GM19468 (cell line): ENCODE data around the gene POPDC3.

Experiments used
- ATAC-seq: cut with Tn5 transposase; IDR thresholded peaks from one replicate; pipeline ENCODE4 v1.9.1; 2021; ENCODE audit warnings: mild to moderate bottlenecking, moderate library complexity, moderate number of reproducible peaks; ENCODE audit not compliant: unreplicated experiment; ENCODE audit errors: extremely low read depth

POPDC3 gene

DNA sequence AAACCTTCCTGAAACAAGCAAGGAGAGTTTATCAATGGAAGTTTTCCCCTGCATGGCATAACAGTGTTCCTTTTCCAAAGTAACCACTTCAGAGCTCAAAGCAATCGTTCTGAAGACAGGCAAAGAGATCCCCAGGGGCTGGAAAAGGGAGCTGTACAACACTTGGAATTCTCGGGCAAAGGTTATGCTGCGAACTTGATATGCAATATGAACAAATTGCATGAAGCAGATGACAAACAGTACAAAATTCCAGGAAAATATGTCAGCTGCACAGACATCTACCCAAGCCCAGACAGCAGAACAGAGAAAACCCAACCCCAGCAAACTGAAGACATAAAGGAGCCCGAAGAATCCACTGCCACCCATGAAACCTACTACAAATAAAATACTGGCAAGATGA lies 18.4 kb downstream of the POPDC3 start:
- ATAC-seq: no peak

DNA sequence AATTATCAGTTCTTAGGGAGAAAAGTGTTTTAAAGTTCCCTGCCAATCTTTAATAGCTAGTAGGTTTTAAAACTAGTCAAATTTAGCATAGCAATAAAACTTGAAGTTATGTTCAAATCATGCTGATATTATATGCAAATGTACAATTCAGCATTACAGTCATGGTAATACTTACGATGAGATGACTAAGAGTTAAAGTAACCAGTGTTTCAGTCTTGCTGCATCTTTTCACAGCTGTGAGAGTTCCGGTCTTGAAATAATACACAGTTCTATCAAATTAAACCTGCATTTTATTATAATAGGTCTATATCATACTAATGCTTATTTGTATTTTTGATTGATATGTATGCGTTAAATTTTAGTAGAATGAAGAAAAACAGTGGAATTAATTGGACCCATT lies 26.1 kb downstream of the POPDC3 start:
- ATAC-seq: no peak

DNA sequence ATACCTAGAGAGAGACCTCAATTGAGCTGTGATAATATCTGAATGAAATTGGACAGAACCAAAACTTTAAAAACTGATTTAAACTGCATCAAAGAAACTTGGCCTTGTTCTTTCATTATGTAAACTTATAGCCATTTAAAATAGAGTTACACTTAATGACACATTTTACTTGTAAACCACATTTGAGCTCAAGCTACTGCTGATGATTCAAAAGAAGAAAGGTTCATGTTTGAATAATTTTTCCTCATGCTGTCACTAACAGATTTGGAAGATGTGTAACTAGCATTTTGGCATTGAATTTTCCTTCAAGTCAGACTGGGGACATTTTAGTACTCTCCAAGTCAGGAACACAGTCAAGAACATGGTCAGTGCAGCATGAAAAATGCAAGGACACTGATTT lies 26.9 kb downstream of the POPDC3 start:
- no peak for ATAC-seq

DNA sequence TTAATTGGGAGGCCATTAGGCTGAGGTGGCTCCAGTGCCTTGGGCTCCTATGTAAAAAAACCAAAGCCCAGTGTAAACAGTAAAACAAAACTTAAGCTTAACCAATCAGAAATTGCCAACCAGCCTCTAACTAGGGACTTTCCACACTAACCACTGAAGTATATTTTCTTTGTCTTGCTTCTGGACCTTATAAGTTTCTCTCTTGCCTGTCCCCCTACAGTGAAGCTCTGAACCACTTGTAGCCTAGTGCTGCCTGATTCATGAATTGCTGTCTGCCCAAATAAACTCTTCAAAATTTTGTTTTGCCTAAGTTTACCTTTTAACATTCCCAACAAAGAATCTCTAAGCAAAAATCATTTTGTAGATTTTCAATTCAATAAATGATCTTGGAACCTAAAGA lies 28.2 kb downstream of the POPDC3 start:
- no peak for ATAC-seq

DNA sequence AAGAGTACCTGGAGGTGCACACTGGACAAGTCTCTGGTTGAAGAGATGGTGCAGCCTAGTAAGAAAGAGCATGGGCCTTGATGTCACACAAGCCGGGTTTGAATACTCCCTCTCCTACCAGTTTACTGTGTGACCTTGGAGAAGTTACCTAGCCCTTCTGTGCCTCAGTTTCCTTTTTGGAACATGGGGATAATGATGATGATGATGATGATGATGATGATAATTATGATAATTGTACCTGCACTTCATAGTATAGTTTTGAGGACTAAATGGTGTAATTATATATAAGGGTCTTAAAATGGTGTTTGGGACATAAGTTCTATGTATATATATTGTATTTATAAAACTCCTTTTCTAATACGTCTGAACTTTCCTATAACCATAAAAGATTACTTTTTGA lies 41.7 kb downstream of the POPDC3 start:
- ATAC-seq: no peak

DNA sequence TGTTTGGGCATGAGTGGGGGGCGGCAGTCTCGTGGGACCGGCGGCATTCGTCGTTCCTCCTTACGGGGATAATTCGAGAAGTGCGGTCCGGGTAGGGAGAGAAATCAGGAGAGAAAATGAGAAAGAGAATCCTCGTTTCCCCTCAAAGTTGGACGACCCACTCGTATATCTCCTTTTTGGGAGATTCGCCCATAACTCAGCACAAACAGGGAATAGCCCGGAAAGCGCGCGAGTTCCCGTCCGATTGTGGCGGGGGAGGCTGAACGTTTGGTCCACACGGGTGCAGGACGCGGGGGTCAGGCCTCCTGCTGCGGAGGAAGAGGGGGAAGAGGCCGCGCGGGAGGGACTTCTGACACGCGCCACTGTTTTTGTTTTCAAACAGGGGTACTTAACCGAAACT lies 42.4 kb downstream of the POPDC3 start:
- no peak for ATAC-seq

DNA sequence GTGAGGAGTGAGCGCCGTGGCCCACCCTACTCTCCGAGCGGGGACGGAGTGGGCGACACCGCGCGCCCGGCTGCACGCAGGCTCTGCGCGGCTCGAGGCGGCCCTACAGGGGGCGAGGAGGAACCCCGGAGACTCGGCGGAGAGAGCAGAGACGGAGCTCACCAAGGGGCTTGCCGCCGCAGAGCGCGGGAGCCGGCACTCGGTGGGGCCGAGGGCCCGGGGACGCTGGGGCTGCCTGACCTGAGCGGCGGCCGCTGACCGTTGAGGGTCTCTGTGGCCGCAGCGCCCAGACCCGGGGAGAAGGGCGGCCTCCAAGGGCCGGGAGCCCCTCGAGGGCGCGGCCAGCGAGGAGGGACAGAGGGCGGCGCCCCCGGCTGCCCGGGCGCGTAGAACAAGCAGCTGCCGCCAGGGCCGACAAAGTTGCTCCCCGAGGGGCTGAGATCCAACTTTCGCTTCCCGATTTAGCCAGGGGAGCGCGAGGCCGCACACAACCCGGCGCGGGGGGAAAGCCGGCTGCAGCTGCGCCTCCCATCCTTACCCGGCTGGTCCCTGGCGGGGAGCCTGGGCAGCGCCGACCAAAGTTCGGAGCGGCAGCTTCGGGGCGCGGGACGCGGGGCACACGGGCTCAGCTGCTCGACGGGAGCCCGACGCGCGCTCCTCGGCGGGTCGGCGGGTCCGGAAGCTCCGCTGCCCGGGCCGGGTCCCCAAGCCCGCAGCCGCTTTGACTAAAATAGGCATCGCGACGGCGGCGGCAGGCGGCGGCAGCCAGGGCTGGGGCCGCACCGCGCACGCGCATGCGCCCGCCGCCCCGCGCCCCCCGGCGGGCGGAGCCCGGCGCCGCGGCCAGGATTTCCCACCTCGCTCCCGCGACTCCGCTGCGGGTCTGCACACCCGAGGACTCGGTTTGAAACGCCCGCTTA lies 43.1 kb downstream of the POPDC3 start:
- peak; percentile 34 for ATAC-seq

DNA sequence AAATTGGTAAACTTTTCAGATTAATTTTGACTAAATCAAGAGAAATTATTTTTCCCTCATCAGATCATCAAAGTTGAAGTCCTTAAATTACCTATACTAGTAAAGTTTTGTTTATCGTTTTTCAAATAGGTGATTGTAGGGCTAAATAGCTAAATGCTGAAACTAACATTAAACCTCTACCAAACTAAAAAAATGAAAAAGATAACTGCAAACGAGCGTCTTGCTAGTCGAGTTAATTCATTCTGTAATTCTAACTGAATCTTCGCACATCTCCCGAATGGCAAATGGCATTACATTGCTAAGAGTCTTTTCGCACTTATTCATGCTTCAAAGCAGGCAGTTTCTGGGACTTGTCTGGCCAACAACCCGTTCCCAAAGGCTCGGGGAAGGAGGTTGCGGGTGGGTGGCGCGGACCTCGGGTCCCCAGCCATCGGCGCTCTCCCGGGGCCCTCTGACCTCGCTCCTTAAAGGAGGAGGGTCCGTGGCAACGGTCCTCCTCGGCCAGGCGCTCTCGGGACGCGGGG lies 43.8 kb downstream of the POPDC3 start:
- ATAC-seq: no peak

DNA sequence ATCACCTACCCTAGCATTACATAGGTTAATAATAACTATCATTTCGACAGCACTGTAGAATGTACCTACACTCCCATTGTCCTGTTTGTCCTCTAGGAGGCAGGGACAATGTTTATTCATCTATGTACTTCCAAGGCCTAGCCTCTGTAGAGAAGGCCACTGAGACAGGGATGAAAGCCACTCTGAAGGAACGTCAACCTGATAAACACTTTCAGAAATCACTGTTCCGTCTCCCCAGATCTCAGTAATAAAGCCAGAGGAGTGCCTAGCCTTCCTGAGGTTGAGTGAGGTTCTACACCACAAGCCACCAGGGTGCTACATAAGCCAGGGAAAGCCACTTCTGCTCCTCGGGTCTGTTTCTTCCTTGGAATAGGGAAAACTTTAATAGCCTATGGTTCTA lies 44.8 kb downstream of the POPDC3 start:
- ATAC-seq: no peak

DNA sequence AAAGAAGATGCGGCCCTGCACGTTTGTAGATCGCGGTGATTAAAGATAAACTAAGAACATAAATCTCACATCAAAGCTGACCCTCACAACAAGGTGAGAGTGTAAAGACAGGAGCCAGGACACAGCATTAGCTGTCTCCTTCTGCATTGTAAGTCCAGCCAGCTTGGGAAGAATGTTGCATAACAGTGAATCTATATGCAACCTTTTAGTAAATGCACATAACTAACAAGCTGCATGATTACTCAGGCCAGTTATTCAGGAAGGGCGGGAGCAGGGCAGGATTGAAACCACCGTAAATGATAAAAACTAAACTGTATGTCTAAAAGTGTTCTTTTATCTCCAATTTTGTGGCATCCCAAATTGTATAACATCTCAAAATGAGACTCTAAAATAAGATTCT lies 57.1 kb downstream of the POPDC3 start:
- no peak for ATAC-seq

DNA sequence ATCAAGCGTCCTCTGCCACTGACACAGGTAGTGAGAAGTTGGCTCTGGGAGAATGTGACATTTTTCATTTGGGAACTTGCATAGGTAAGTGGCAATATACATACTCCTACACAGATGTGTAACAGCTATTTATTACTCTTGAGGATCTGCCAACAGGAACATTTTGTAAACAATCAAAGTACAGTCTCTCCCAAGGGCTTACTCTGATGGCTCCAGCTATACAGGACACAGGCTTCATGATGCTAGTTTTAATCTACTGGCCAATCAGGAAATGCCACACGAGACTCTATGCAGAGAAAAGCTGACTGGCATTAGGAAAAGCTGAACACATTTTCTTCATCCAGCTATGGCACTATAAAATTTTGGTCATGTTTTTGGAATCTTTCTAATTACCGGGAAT lies 57.8 kb downstream of the POPDC3 start:
- ATAC-seq: no peak

DNA sequence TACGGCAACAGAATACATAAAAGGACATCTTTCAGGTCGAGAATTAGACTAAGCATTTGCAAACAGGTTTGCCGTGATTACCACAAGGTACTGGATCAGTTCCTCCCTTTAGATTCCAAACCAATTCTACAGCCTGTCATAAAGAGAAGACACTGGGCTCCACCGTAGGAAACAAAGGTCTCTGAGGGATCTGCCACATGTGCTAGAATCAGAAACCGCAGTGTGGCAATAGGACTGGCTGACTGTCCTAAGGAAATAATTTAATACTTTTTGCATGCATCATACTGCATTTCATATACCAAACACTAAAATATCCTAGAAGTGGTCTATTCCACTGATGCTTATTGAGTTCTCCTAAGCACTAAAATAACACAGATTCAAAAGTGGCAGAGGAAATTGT lies 59.2 kb downstream of the POPDC3 start:
- ATAC-seq: no peak

DNA sequence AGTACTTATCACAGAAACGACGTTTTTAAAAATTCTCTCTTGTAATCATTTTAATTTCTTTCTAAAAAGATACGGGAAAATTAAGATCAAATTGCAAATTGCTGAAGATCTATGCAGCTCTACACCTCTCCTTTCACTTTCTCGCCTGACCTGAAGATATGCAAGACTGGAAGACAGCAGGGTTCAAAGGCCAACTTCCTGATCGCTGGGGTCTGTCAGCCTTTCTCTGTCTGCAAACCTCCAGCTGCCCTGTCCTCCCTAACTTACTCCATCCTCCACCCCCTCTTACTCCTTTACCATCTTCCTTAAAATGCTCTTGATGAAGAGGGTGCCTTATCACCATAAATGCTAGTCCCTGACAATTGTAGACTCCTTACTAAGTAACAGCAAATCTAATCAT lies 63.7 kb downstream of the POPDC3 start:
- no peak for ATAC-seq

DNA sequence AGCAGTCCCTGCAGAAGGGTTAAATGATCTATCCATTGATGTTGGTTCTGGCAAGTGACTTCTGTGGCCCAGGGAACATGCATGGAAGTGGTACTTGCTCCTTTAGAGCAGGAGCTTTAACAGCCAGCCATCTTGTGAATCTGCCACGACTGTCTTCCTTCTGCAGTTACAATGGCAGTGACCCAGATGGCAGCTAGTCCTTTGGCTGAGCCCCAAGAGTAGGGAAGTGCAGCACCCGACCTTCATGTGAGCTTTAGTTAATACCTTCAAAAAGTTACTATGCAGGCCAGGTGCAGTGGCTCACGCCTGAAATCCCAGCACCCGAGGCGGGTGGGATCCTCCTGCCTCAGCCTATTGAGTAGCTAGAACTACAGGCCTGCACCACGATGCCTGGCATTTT lies 66.4 kb downstream of the POPDC3 start:
- ATAC-seq: no peak

DNA sequence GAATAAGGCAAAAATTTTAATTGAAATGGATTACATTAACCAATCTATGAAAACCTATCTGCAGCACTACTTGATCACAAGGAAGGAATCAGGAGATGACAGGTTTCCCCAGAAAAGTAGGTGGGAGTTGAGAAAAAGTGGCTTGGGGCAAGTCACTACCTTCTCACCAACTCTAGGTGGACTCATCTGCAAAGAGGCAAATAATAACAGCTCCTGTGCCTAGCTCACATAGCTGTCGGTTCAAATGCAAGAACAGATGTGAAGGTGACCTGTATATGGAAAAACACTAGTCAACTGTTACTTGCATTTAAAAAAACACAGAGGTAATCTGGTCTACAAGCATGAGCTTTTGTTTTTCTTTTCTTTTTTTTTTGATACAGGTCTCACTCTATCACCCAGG lies 67.2 kb downstream of the POPDC3 start:
- ATAC-seq: no peak

DNA sequence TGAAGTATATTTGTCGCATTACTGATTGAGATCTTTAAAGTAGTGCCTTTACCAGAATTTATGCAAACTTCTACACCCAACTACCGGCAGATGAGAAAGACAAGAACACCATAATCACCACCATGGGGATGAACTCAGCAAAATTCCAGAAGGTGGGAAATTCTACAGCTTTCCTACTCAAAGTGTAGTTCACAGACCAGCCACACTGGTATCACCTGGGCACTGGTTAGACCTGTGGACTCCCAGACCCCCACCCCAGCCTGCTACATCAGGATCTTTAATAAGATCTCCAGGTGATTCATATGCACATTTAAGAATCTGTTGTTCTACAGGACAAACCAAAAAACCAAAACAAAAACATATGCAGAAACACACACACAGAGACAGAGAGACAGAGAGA lies 67.9 kb downstream of the POPDC3 start:
- no peak for ATAC-seq

DNA sequence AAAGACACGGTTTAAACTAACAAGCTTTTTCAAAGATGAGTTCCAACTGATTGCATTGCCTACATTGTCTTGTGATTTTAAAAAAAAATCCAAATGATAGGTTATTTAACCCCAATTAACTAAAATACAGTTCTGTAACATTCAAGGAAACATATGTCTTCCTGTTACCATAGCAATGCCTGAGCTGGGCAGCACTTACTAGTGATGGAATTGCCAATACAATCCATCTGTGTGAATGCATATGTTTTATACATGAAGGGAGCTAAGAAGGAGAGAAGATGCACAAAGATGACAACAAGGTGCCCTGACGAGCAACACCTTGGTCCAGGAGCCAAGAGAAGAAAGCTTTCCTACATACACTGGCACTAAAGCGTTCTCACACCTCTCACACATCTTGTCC lies 68.7 kb downstream of the POPDC3 start:
- ATAC-seq: no peak

DNA sequence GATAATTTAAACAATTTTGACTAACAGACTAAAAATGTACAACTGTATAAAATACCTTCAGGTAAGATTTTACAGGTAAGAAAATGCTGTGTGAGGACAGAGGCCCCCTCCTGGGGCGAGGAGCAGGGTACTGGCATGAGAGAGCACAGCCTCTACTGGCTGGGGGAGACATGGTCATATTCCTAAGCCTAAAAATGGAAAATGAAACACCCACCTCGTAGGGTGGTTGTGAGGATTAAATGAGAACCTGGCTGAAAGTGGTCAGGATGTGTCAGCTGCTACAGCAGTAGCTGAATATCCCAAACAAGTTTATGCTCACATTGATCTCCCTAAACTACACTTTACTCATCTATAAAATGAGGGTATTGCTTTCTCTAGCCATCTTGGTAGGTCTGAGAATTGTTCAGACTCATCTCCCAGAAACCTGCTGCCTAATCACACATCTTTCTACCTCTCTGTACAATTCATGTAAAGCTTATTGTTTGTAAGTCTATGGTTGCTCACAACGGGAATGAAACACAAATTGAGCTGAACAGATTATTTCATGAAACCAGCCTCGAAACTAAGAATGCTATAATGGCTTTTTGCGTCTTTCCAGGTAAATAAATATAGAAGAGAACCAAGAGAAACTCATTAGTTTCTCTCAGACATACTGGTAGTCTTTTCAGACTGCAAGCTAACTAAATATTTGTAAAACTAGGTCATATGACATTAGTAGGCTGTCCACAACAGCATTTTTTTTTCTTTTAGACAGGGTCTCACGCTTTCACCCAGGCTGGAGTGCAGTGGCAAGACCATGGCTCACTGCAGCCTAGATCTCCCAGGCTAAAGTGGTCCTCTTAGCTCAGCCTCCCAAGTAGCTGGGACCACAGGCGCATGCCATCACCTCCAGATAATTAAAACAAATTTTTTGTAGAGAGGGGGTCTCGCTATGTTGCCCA lies 69.6 kb downstream of the POPDC3 start:
- ATAC-seq: no peak

DNA sequence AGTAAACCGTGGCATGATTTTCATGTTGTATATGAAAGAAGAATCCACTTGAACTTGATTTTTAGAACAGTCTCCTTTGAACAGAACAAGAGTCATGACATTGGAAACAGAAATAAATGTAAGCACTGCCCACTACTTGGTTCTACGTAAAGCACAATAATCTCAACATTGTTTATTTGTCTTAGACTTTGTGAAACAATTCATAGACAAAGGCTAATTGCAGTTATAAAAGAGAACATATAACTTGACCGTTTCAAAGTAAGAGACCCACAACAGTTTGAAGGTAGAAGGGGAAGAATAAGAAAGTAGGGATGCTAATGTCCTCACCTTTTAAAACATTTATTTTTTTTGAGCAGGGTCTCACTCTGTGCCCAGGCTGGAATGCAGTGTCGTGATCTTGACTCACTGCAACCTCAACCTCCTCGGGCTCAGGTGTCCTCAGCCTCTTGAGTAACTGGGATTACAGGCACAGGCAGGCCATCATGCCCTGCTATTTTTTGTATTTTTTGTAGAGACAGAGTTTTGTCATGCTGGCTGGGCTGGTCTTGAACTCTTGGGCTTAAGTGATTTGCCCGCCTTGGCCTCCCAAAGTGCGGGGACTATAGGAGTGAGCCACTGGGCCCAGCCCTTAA lies 71.1 kb downstream of the POPDC3 start:
- no peak for ATAC-seq
